CD4-positive, alpha-beta T cell treated with Interleukin-17A for 1 hour (primary cell): ENCODE data around the gene PLEKHG3.

Source experiments
- DNase-seq: peaks from one replicate; pipeline ENCODE4 v3.0.0-alpha.2; 2020

Gene PLEKHG3

DNA sequence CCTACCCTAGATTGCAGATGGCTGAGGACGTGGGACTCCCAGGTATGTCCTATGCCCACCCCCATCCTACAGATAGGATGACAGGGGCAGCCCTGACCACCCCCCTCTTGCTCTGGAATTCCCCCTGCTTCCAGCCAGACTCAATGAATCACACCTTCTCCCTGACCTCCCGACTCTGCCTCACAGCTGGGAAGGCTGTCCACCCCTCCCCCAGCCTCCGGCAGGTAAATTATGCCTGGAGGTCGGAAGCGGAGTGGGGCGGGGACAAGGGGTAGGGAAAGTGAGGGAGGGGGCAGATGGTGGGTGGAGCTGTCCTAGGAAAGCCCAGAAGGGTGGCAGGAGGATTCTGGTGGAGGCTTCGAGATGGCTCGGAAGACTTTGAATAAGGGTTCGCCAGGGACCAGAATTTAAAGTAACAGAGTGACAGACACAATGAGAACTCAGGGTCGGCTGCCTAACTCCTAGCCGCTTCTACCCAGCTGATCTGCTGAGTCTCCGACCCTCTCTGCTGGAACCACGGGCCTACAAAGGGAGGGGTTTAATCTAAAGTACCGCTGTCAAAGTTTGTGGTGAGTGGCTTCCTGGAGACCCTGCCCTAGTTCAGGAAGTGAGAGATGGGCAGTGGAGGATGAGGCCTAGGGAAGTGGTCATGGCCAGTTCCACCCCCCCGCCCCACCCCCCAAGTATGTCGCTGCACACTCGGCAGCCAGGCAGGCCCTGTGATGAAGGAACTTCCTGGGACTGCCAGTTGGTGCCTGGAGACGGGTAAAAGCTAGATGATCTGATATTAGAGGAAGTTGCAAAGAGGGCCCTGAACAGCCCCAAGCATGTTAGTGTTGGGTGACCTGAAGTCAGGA is 4.2 kb downstream of the PLEKHG3 start:
- DNase-seq, result peak; percentile 66

GRCh38 chr14:64709126-64709525 is 4.9 kb downstream of the PLEKHG3 start:
- DNase-seq, result no peak

DNA sequence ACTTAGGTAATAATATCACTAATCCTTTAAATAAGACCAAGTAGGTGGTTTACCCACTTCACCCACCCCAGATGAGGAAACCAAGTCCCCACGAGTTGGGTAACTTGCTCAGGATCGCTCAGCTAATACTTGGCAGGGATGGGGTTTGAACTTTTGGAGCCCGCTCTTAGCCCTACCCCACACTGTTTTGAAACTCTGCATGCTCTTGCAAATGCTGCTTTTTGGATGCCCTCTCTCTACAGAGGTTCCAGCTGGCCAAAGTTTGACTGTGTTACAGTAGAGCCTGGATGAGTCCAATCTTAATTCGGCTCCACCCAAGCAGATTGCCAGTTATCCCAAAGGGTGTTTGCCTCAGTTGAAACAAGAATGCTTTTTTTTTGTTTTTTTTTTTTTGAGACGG is 6.8 kb downstream of the PLEKHG3 start:
- no peak for DNase-seq

GRCh38 chr14:64713677-64714076 is 9.5 kb downstream of the PLEKHG3 start:
- DNase-seq, result no peak

- DNase-seq, result no peak
These were observed 10.3 kb downstream of the PLEKHG3 start for GRCh38 chr14:64714432-64715025.

GRCh38 chr14:64715146-64715627 is 11.0 kb downstream of the PLEKHG3 start:
- no peak for DNase-seq

- DNase-seq, result no peak
These were observed 11.6 kb downstream of the PLEKHG3 start for GRCh38 chr14:64715628-64716412.

- no peak for DNase-seq
These were observed 13.6 kb downstream of the PLEKHG3 start for GRCh38 chr14:64717870-64718269.

DNA sequence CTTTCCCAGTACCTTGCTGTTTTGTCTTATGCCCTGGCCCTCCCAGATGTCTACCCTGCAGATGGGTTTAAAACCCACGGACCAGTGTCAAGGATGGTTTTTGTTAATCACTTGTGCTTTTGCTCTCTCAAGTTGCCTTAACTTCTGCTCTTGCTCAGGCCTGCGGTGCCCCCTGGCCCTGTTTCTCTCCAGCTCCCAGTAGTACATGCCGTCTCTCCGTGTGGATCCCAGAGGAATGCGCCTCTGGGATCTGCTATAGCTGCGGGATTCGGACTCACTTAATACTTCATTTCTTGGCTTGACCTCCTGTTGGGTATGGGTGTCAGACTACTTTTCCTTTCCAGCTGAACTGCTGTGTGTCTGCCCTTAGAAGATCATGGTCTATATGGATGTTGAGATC is 14.5 kb downstream of the PLEKHG3 start:
- no peak for DNase-seq

GRCh38 chr14:64719601-64720000 is 15.4 kb downstream of the PLEKHG3 start:
- DNase-seq, result no peak

GRCh38 chr14:64720131-64720576 is 15.9 kb downstream of the PLEKHG3 start:
- no peak for DNase-seq

GRCh38 chr14:64721391-64721791 is 17.2 kb downstream of the PLEKHG3 start:
- DNase-seq, result no peak

- no peak for DNase-seq
These were observed 17.7 kb downstream of the PLEKHG3 start for GRCh38 chr14:64721899-64722298.

GRCh38 chr14:64722842-64723447 is 18.7 kb downstream of the PLEKHG3 start:
- DNase-seq, result peak; percentile 61

GRCh38 chr14:64723691-64724577 is 19.7 kb downstream of the PLEKHG3 start:
- DNase-seq, result peak; percentile 49

GRCh38 chr14:64724578-64724930 is 20.3 kb downstream of the PLEKHG3 start:
- no peak for DNase-seq

- no peak for DNase-seq
These were observed 21.1 kb downstream of the PLEKHG3 start for GRCh38 chr14:64725261-64725815.

DNA sequence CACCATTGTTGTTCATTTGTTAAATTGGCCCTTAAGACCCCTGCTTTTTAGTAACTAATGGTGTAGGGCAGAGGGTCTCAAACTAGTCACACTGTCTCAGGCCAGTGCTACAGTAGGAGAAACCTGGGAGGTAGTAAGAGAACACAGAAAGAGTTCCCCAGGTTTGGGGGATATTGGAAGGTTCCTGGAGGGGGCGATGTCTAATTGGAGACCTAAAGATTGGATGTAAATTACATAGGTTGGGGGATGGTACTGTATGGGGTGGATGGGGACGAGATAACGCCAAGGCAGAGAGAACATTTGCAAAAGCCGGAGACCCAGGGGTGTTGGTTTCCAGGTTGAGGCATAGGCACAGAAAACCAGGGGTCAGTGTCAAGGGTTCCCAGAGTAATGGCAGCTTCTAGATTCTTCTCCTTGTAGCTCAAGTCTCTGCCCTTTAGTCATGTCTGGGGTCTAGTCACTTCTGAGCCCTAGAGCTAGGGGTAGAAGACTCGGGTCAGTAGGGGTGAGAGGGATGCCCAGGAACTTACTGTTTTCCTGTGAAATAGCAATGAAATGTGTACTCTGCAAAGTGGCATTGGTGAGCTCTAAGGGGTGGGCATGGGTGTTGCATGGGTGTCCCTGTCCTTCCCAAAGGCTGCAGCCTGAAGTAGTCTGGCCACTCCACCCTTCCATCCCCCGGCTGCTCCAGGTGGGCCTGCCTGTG is 21.8 kb downstream of the PLEKHG3 start:
- no peak for DNase-seq

GRCh38 chr14:64726585-64726890 is 22.3 kb downstream of the PLEKHG3 start:
- DNase-seq, result peak; percentile 56

DNA sequence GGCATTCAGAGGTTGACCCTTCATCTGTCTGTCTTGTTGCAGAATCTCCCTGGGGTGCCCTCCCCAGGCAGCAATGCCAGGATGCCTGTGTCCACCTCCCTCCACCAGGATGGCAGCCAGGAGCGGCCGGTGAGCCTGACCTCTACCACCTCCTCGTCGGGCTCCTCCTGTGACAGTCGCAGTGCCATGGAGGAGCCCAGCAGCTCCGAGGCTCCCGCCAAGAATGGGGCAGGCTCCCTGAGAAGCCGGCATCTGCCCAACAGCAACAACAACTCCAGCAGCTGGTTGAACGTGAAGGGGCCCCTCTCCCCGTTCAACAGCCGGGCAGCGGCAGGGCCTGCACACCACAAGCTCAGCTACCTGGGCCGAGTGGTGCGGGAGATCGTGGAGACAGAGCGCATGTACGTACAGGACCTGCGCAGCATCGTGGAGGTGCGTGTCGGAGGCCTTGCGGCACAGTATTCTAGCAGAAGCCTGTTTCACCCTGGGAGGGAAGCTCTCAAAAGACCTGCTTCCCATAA is 23.4 kb downstream of the PLEKHG3 start:
- no peak for DNase-seq

DNA sequence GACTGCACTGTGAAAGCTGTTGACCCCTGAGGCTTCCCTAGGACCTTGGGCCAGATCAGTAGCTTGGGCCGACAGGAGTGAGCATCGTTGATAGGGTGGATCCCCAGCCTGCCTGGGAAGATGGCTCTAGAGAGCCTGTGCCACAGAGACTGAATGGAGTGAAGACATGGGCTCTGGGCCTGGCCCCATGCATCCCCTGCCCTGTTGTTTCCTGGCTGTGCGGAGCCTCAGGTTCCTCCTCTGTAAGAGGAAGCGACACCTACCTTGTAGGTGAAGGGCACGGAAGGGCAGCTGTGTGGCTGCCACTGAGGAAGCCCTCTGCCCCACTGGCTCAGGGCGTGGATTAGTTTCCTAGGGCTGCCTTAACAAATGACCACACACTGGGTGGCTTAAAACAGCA is 23.9 kb downstream of the PLEKHG3 start:
- DNase-seq, result peak; percentile 14
